GM12875 (cell line): Measurements from ENCODE around the gene NT5C3A.

Experiments used
- H3K4me3 ChIP-seq: one replicate; pipeline ENCODE4 v1.5.1; 2011; ENCODE audit warnings: low read depth, low read length, control low read depth
- CTCF ChIP-seq: IDR thresholded peaks from 2 replicates; pipeline ENCODE4 v1.5.1; 2011; ENCODE audit warnings: low read depth, mild to moderate bottlenecking, control low read depth, inconsistent platforms, low read length, moderate library complexity, borderline replicate concordance; ENCODE audit not compliant: insufficient read depth

NT5C3A gene

GRCh38 chr7:33053721-33054120 is 8.9 kb downstream of the NT5C3A start:
- no peak for TF ChIP-seq CTCF

GRCh38 chr7:33050535-33051318 is 11.8 kb downstream of the NT5C3A start:
- peak overlapping the region; percentile 10 for H3K4me3 ChIP-seq
- peak; percentile 27; the same call in 1 of the 2 replicates for TF ChIP-seq CTCF

More at GRCh38 chr7:33053721-33054120, 8.9 kb downstream of the NT5C3A start:
- H3K4me3 ChIP-seq: no peak overlapping the region

- no peak overlapping the region for H3K4me3 ChIP-seq
- TF ChIP-seq CTCF: no peak
These were observed 13.9 kb downstream of the NT5C3A start for GRCh38 chr7:33048704-33049103.

GRCh38 chr7:33048257-33048656 is 14.3 kb downstream of the NT5C3A start:
- TF ChIP-seq CTCF: no peak
- H3K4me3 ChIP-seq: no peak overlapping the region

GRCh38 chr7:33044986-33045385 is 17.6 kb downstream of the NT5C3A start:
- TF ChIP-seq CTCF: no peak
- no peak overlapping the region for H3K4me3 ChIP-seq

GRCh38 chr7:33044401-33044718 is 18.2 kb downstream of the NT5C3A start:
- H3K4me3 ChIP-seq: no peak overlapping the region
- TF ChIP-seq CTCF: no peak
